ENCODE data around the gene SPARCL1.
A peak's percentile ranks its signal among the peaks of the same experiment; 100 is the strongest.

SPARCL1 gene

GRCh38 chr4:87541956-87542709 lies 13.0 kb upstream of the SPARCL1 start:
- no peak for DNase-seq (ENCODE audit: low read depth)

GRCh38 chr4:87541521-87541920 lies 12.3 kb upstream of the SPARCL1 start:
- DNase-seq (ENCODE audit: low read depth), result no peak

DNA sequence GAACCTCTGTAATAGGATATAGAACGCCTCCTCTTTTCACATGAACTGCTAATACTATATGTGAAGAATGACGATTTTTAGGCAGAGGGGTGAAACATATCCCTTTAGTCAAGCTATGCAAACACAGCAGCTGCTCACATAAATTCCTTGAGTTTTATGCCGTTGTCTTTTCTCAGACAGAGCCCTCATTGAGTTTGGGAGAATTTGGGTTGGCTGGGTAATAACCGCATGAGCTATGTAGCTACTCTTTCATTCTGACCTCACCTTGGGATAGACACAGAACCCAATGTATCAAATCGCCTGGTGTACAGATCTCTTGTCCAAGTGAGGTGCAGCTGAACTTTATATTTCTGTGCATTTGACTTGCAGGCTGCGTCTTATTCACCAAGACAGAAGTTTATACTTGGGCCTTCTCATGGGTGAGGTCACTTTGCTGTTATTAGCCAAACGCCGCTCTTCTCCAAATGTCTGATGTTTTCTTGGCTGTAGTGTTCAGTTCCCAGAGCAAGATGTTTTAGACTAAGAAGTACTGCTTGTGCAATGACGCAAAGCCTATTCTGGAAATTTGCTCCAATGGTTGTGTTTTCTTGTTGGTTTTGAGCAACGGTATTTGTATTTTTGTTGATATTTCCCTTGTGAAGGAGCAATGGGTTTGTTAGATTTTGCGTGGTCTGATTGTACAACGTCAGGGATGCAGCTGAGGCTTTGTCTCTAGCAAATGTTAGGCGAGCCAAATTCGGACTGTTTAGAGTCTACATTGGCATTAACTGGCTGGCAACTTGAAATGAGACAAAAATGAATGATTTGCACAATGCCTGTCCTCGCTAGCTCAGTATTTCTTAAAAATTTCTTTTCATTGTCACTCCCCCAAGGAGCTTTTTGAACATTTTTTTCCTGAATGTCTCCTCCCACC lies 11.2 kb upstream of the SPARCL1 start:
- DNase-seq (ENCODE audit: low read depth), result peak; percentile 62

GRCh38 chr4:87532907-87533306 lies 3.7 kb upstream of the SPARCL1 start:
- no peak for DNase-seq (ENCODE audit: low read depth)

DNA sequence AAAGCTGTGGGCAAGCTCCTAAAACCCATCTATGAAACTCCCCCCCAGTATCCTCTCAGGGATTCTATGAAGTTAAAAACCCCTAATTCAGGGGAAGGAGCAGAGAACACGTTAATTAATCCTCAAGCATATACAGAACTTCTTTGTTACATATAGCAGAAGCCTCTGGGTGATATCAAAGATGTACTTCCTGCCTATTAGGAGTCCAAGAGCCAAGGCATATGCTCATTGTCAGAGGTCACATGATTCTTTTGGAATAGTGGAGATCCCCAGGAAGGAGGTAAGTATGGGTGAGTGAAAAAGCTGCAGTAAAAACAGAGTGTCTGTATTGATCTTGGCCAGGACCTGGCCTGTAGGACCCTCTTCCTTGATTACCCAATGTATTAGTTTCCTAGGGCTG lies 2.9 kb upstream of the SPARCL1 start:
- DNase-seq (ENCODE audit: low read depth), result no peak

- DNase-seq (ENCODE audit: low read depth), result no peak
These were observed 2.4 kb upstream of the SPARCL1 start for GRCh38 chr4:87531621-87532020.

- peak; percentile 68 for DNase-seq (ENCODE audit: low read depth)
These were observed 1.7 kb upstream of the SPARCL1 start for GRCh38 chr4:87530868-87531267.

DNA sequence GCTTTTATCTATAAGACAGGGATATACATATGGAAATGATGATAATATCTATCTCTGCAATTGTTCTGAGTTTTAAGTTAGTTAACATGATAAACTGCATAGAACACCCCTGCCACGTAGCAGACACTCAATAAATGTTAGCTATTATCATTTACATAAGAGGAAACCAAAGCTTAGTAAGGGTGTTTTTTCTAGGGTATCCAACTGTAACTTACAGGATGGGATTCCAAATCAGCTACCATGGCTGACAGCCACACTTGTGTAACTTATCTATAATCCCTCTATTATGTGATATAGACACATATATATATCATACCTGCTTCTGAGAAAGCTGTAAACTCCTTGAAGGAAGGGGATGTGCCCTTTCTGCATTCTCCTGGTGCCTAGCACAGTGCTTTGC lies 1.1 kb upstream of the SPARCL1 start:
- DNase-seq (ENCODE audit: low read depth), result no peak

DNA sequence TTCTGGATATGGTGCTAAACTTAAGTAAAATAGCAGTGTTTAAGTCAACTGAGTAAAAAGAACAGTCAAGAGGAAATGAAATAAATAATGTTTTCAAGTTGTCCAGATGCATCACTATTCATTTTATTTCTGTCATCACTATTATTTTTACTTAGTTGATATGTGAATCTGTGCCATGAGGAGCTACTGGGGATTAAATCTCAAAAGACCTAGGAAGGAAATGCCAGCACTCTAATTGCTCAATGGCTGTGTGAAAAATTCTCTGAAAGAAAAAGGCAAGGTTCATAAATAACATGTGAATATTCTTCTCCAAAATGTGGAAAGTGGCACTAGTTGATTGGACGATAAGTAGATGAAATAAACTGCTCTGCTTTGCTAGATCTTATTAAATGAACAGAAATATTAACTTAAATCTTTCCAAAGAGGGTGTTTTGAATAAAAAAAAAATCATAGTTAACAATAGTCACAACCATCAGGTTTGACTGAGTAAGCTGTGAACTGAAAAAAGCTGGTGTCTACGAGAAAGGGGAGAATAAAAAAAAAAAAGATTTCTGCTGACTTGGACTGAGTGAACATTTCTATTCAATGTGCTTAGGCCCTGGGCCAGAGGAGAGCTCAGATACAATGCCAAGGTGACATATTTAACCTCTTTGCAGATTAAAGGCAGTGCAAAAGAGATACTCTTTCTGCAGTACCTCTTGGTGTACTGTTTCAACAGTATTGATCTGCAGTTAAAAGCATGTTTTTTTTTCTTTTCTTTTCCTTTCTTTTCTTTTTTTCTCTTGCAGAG lies 1.6 kb downstream of the SPARCL1 start:
- DNase-seq (ENCODE audit: low read depth), result no peak

GRCh38 chr4:87525636-87526295 lies 3.4 kb downstream of the SPARCL1 start:
- peak; percentile 27 for DNase-seq (ENCODE audit: low read depth)

DNA sequence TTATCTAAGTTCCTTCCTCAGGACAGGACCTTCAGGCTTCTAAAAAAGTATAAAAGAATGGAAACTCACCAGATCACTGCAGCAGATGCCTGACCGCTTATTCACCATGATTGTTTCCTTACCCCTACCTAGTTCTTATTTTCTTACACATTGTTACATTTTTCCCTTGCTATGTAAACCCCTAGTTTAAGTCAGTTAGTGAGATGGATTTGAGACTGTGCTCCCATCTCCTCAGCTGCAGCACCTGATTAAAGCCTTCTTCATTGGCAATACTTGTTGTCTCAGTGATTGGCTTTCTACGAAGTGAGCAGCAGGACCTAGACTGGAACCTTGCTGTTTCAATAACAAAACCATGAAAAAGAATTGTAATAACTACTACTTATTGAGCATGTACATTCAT lies 4.7 kb downstream of the SPARCL1 start:
- DNase-seq (ENCODE audit: low read depth), result no peak

DNA sequence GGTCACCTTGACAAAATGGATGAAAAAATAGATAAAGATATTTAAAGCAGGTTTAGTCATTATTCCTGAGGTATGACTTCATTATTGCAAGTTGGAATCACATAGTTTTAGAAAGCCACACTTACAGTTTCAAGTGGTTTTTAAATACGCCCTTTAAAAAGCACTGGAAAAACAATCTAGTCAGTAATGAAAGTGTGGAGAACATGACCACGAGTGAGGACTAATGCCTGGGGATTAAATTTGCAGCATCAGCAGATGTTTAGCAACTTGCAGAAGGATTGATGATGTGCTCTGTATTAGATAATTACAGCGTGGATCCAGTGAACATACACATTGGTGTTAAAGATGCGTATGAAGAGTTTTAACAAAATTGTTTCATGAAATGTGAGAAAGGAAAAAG lies 5.9 kb downstream of the SPARCL1 start:
- no peak for DNase-seq (ENCODE audit: low read depth)

DNA sequence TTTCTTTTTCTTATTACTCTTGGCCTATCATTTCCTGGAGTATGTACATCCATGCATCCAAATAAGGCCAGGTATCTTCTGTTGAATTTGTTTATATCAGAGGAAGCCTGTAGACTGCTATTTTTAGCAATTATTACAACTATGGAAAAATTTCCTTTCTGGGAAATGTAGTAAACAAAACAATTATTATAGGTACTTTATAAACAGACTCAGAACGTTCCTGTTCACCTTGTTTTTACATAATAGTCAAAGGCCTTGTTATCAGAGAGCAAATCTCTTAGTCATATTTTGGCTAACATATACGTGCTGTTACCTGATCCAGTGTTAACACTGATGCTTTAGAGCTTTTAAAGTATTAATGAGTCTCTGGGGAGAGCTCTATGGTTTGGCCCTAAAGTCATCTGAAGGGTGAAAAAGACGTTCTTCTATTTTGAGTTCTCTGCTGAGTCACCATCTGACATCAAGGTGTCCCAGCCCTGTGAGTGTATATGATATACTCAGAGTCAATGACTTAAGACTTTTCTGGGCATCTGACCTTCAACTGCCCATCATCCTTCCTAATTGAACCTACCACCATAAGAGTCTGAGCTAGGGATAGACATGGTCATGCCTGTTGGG lies 7.3 kb downstream of the SPARCL1 start:
- DNase-seq (ENCODE audit: low read depth), result peak; percentile 7

- DNase-seq (ENCODE audit: low read depth), result no peak
These were observed 7.9 kb downstream of the SPARCL1 start for GRCh38 chr4:87521319-87521718.

- DNase-seq (ENCODE audit: low read depth), result no peak
These were observed 11.6 kb downstream of the SPARCL1 start for GRCh38 chr4:87517621-87518020.

GRCh38 chr4:87516683-87517082 lies 12.5 kb downstream of the SPARCL1 start:
- DNase-seq (ENCODE audit: low read depth), result no peak

DNA sequence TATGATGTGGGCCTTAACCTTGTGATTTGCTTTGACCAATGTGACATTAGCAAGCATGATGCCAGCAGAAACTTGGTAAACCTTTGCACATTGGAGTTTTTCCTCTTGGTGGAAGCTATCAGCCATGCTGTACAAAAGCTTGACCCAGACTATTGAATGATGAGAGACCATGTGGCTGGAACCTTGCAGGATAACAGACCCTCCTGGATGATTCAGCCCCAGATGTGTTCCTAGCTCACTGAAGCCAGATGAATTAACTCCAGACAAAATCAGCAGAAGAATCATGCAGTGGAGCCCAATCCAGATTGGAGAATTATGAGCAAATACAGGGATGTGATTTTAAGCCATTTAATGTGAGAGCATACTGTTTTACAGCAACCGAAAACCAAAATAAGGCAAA lies 16.8 kb downstream of the SPARCL1 start:
- DNase-seq (ENCODE audit: low read depth), result no peak

- DNase-seq (ENCODE audit: low read depth), result no peak
These were observed 17.7 kb downstream of the SPARCL1 start for GRCh38 chr4:87511500-87511899.

DNA sequence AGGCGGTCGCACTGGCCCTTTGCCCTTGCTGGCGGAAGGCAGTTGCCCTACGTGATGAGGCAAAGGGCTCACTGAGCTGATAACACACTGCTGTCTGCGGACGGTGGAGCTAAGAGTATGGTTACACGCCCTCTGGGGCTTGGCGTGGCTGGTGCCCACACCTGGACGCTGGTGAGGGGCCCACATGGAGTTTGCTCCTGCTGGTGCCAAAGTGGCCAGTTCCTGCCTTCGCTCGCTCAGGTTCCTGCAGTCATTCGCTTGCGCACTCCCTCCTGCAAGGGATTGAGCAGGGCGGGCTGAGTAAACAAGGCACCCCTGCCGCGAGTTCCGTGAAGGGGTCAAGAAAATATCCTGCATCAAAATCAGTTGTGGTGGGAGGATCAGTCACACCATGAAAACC lies 18.4 kb downstream of the SPARCL1 start:
- DNase-seq (ENCODE audit: low read depth), result no peak

GRCh38 chr4:87506974-87507701 lies 22.0 kb downstream of the SPARCL1 start:
- peak; percentile 93 for DNase-seq (ENCODE audit: low read depth)

- DNase-seq (ENCODE audit: low read depth), result no peak
These were observed 23.3 kb downstream of the SPARCL1 start for GRCh38 chr4:87505862-87506261.
